ENCODE measurements around the gene ANKS4B.
"Not testable (repeated sequence)": the region's sequence is repeated elsewhere in the genome, so short reads cannot be mapped to it uniquely, and the experiment has no call there.

Gene ANKS4B, protein sequence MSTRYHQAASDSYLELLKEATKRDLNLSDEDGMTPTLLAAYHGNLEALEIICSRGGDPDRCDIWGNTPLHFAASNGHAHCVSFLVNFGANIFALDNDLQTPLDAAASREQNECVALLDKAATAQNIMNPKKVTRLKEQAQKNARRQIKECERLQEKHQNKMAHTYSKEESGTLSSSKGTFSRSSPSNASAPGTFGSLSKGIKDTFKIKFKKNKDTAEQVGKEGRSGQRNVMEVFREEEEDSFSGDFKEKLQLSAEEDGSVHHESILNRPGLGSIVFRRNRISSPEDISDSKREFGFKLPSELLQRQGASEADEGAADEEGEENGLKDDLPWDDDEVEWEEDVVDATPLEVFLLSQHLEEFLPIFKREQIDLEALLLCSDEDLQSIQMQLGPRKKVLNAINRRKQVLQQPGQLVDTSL

DNA sequence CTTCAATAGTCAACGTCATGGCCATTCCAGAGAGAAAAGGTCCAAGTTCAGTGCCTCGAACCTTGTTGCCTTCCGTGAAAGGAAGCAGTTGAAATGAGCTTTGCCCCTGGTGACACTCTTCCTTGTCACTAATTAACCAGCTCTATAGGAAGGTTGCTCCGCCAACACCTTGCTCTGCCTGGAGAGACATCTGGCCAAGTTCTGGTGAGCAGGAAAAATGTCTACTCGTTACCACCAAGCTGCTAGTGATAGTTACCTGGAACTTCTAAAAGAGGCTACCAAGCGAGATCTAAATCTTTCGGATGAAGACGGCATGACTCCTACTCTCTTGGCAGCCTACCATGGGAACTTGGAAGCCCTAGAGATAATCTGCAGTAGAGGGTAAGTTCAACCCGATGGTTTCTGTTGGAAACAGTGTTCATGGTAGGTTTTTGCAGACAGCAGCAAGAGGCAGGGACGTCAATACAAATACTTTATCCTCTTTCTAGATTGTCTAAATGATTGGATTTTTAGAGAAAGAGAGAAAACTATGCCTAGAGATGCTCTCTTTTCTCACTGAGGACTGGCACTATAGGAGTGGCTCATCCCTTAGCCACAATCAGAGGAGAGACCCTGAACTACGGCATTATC, at the start of gene ANKS4B:
TSS of gene ANKS4B (plus strand) at position 179 of the 630 bp plus-strand sequence. CDS start at position 218, 39 bp downstream.
- no peak for DNase-seq

DNA sequence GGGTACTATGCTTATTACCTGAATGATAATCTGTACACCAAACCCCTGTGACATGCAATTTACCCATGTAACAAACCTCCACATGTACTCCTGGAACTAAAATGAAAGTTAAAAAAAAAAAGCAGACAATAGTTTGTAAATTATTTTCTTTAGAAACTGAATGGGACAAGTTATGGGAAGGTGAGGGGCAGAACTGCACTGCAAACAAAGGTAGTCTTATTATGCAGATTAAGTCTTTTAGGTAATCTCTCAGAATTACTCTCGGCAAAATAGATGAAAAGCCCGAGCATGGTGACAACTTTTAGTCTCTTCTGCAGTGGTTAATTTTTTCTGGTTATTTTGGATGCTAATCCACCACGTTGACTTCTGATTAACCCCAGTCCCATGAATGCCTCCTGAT, 49.5 kb upstream of the ANKS4B start:
- DNase-seq: no peak

DNA sequence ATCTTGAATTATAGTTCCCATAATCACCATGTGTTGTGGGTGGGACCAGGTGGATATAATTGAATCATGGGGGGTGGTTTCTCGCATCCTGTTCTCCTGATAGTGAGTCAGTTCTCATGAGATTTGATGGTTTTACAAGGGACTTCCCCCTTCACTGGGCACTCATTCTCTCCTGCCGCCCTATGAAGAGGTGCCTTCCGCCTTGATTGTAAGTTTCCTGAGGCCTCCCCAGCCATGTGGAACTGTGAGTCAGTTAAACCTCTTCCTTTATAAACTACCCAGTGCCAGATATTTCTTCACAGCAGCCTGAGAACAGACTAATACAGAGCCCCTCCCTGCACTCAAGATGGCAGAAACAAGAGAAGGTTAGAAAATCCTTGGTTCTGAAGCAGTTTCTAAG, 48.7 kb upstream of the ANKS4B start:
- no peak for DNase-seq

DNA sequence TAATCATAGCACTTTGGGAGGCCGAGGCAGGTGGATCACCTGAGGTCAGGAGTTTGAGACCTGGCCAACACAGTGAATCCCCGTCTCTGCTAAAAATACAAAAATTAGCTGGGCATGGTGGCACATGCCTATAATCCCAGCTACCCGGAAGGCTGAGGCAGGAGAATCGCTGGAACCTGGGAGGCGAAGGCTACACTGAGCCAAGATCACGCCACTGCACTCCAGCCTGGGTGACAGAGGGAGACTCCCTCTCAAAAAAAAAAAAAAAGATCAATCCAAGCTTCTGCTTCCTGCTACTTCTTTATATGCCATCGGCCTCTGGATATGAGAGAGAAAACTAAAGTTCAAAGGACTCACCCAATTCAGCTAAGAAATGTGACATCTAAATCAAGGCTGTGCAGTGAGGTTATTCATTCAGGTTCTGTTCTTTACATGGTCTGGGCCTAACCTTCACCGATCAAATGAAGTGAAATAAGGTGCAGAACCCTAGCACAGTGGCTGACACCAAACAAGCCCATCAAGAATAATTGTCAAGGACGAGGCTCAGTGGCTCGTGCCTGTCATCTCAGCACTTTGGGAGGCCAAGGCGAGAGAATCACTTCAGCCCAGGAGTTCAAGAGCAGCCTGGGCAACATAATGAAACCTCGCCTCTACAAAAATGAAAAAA, 47.7 kb upstream of the ANKS4B start:
- no peak for DNase-seq

DNA sequence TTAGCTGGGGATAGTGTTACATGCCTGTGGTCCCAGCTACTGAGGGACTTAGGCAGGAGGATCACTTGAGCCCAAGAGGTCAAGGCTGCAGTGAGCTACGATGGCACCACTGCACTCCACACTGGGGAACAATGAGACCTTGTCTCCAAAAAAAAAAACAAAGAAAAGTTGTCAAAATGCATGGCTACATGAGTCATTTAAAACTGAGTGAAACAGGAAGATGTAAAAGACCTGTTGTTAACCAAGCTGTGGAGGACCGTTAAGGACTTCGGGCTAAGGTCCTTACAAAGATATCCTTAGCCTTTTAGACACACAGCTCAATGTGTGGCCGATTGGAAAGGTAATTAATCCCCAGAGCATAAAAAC, 47.2 kb upstream of the ANKS4B start:
- DNase-seq: no peak

DNA sequence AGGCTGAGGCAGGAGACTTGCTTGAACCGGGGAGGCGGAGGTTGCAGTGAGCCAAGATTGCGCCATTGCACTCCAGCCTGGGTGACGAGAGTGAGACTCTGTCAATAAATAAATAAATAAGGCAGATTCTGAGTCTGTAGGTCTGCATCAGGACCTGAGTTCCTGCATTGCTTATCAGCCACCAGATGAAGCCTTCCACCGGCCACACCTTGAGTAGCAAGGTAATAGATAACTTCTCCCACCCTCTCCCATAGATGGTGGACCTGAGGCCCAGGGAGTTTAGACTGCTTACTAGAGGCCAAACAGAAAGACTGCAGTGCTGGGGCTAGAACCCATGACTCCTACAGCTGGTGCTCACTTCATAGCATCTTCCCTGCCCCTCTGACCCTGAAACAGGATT, 44.2 kb upstream of the ANKS4B start:
- no peak for DNase-seq

DNA sequence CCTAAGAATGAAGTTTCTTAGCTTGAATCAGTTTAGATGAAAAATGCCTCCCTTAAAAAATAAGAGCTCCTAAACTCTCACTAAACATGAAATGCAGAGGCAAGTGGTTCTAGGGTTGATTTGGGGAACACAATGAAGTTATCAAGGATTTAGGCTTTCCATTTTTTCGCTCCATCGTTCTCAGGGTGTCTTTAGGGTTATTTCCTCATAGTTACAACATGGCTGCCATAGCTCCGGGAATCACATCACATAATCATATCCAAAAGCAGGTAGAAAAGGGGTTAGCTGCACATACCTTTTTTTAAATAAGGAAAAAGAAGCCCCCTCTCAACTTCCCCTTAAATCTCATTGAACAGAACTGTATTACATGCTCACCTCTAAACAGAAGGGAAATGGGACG, 43.5 kb upstream of the ANKS4B start:
- DNase-seq: no peak

DNA sequence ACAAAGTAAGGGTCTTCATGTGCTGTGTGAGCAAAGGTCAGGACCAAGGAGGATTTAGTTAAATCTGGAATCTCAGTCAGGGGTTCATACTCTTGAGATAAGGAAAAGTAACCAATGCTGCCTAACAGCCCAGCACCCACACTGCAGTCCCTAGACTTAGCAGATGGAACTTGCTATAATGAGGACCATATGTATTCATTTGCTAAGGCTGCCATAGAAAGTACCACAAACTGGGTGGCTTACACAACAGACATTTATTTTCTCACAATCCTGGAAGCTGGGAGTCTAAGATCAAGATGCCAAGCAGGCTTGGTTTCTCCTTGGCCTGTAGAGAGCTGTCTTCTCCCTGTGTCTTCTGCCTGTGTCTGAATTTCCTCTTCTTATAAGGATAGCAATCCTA, 42.9 kb upstream of the ANKS4B start:
- no peak for DNase-seq

DNA sequence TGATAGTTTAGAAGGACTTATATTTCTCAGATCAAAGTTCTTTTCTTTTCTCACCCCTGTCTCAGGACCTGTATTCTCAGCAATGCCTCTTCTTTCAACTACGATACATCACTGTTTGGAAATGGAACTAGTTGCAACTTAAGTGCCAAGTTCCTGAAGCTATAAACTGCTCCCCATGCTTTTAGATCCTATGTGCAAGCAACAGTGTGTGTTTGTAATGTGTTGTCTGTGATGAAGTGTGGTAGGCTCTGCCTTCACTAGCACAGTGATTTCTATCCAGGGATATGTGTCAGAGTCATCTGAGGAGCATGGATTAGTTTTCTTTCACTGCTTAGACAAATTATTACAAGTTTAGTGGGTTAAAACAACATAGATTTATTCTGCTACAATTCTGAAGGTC, 40.5 kb upstream of the ANKS4B start:
- DNase-seq: no peak

DNA sequence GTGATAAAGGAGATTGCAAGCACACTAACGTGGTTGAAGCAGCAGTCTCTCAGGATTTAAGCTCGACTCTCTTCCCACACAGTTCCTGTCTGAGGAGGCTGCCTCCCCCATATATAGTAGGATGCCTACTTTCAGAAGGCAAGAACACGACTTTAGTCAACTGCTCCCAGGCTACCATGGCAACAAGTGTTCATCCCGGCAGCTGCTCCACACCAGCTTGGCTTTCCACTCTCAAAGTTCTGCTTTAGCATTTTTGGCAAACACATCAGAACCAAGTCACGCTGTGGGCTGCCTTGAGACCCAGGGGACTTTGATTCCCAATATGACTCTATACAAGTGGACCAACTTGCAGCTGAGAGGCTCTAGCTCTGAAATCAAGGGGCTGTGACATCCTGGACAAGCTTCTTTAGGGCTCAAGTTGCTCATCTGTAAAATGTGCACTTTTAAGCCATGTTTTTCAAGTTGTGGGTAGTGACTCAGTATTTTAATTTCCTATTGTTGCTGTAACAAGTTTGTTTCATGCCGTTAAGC, 38.7 kb upstream of the ANKS4B start:
- peak in 2 of 3 experiments; percentile 0 to 6 for DNase-seq

DNA sequence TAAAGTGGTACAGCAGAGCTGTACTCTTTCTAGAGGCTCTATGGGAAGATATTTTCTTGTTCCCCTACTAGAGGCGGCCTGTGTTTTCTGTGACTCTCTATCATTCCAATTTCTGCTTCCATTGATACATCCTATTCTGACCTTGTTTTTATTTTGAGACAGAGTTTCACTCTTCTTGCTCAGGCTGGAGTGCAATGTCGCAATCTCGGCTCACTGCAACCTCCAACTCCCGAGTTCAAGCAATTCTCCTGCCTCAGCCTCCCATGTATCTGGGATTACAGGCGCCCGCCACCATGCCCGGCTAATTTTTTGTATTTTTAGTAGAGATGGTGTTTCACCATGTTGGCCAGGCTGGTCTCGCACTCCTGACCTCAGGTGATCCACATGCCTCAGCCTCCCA, 38.2 kb upstream of the ANKS4B start:
- not testable (repeated sequence) for DNase-seq

DNA sequence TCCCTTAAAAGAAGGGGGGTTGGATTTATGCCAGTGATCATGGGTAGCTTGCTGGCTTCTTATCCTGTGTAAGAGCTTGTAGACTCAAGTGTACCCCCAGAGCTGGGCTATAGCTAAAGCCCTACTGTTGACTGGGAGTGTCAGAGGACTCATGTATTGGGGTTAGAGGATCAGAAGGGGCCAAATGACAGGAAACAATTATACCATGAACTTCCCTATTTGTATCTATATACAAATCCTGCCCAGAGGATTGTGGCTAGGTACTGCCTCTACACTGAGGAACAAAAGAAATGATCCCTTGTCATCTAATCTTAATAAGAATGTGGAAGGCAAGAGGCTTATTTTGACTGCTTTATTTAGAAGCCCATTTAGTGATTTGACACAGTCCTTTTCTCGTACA, 36.4 kb upstream of the ANKS4B start:
- no peak for DNase-seq

DNA sequence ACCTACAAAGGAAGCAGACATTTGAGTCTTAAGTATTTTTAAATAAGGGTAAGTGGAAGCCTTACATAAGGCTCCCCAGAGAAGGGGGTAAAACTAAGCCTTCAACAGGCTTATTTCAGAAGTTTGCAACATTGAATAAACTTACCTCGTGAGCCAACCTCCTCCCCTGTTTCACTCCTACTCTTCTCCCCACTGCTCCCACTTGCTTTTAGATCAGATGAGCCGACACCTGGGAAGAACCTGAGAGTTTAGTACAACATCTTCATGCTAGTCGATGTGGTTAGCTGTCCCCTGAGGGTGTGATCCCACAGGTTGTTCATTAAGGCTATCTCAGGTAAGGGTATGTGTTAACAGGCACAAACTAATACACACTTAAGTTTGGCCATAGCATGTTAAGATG, 35.9 kb upstream of the ANKS4B start:
- no peak for DNase-seq

DNA sequence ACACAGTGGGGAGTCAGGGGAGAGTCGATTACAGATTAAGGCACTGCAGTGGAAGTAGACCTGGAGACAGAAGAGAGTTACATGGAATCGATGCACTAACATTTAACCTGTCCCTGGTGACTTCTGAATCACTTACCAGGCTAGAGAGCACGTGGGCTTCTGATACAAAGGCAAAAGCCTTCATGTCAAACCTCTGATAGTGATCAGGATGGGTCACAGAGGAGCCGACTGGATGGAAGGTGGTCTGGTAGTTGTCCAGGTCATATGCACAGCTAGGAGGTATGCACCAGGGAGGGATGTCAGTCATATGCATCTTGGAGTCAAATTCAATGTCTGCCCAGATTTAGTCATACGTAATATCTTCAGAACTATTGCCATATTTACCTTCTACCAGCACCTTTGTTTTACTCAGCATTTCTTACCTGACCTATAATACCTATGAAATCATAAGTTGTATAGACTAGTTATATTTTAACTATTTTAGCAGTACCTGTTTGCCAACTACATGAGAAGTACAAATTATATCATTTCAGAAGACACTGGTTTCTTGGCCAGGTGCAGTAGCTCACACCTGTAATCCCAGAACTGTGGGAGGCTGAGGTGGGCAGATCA, 33.8 kb upstream of the ANKS4B start:
- DNase-seq: no peak

DNA sequence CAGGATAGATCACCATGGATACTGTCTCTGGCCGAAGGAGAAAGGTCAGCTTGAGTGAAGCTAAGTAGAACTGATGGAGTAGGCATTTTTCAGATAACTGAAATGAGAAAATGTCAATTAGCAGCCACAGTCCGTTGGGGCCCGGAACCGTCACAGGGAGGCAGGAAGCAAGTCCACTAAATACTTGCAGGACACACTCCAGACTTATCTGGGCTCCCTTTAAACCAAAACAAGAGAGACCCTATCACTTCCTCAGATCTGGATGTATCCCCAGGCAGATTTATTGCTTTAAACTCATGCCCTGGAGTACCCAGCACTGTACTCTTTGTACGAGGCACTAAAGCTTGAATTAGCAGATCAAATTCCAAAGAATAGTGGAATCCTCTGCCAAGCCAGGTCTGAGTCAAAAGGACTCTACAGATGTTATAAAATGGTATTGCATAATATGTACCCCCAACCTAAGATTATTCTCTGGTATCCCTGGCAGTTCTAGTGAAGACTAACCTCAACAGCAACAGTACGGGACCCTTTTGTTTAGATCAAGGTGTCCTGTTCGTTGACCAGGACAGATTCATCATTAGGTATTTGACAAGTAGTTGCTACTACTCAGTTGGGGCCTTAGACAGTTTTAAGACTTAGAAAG, 30.2 kb upstream of the ANKS4B start:
- DNase-seq: no peak

DNA sequence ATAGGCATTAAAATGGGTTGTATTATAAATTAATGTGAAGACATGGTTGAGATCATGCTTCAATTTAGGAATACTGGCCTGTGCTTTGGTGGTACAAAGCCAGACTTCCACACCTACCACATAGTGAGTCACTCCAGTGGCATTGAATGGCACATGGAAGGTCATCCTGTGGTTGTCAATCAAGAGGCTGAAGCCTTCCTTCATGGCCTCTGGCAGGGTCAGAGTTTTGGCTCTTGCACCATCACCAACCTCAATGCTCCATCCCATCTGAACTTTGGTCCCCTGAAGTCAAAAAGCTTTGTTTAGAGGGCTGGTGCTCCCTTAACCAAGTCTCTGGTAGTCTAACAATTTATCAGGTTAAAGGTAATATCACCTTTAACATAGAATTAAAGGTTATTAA, 28.2 kb upstream of the ANKS4B start:
- no peak for DNase-seq

DNA sequence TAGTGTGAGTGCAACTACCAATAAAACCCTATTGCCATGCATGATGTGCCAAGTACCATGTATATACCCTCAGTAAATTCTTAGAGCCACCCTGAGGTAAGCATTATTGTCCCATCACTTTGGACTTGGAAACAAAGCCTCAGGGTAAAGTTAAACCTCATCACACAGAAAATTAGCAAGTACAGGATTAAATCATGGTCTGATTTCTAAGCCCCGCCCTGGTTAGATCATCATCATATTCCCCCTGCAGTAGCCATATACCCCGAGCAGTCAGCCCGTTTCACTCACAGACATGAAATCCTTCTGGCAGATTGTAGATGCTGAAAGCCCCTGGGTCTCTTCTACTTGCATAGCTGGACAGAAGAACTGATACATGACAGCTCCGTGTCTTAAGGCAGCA, 26.9 kb upstream of the ANKS4B start:
- DNase-seq: no peak

DNA sequence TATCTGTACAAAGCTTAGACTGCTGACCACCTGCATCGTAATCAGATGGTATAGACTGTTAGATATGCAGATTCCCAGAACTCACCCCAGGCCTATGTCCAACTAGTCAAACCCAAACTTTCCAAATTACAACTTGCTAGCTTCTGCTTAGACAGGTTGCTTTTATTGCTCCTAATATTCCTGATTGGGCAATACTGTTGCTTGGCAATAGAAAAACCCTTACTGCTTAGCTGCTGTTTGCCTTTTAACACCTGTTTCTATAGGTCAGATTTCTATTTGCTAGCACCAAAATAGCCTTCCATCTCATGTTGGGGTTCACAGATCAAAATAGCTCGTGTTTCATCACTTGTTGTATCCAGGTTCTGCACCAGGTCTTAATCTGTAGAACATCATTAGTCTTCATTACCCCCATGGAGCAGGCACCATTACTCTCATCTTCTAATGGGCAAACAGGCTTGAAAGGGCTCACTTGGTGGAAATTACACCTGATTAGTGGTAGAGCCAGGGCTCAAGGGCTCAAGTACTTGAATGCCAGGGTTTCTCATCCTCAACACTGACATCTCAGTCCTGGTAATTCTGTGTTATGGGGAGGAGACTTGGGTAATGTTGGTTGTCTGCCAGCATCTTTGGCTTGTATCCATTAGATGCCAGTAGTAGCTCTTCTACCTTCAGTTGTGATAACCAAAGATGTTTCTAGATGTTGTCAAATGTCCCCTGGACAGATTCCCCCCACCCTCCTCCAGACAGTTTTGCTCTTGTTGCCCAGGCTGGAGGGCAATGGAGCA, 24.9 kb upstream of the ANKS4B start:
- DNase-seq: peak in 2 of 3 experiments; percentile 0 to 27

DNA sequence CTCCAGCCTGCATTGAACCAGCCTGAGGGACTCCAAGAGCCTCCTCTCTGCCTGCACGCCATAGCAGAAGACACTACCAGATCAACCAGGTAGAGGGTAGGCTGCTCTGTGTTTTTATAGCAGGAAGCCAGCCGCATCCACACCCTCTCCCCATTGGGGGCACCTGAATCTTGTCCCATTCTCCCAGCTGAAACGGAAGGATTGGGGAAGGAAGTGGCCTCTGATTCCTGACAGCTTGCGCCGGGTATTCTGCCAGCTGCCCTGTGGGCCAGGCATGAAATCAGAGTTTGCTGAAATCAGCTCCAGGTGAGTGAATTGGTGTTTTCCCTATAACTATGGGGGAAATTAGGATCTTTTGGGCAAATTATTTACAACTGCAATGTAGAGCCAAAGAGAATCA, 22.0 kb upstream of the ANKS4B start, which contains the start of gene ZP2:
TSS of gene ZP2 (minus strand) at position 89 of the 400 bp plus-strand sequence. CDS start at position 62, 27 bp downstream.
- DNase-seq: no peak

DNA sequence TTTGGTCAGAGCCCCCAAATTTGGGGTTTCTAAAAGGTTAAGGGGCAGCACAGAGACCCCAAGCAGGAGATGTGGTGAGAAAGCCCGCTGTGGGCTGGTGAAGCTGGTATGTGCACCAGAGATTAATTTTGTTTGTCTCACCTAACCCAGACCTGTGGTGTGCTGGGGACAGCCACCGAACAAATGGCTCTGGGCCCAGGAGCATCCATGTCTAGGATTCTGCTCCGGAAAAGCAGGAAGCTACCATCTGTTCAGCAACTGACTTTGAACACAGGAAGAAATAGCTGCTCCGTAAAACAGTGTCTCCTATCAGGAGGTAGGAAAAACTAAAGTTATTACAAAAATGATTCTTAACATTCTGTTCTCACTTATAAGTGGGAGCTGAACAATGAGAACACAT, 19.4 kb upstream of the ANKS4B start:
- DNase-seq: no peak

DNA sequence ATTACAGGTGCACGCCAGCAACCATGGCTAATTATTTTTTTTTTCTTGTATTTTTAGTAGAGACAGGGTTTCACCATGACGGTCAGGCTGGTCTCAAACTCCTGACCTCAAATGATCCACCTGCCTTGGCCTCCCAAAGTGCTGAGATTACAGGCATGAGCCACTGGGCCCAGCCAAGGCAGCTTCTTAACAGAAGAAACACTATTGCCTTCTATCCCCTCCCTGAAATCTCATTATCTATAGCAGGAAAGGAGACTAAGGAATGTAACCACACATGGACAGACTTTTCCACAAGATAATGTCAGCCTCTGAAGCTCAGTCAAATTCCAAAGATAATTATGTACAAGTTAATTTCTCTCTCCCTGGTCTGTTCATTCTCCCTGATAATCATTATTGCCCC, 16.4 kb upstream of the ANKS4B start:
- DNase-seq: no peak

DNA sequence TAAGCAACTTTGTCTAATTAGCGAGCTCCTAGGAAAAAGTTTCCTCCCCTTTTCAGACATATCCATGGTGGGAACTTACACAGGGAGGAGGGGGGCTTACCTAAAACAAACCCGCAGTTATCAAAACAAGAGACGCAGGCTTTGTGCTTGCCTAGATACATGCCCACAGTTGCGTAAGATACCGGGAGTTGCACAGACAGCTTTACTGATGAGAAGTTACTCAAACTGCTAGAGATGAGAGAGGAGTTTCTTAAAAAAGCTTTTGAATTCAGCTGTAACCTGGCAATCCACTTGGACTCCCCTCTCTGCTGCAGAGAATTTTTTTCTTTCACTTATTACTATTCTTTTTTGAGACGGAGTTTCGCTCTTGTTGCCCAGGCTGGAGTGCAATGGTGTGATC, 15.3 kb upstream of the ANKS4B start:
- no peak for DNase-seq

All from NCI-H1417 (cell line).